Fibroblast of pulmonary artery (primary cell): Measurements from ENCODE around the gene SERTM2.
A peak's percentile ranks its signal among the peaks of the same experiment; 100 is the strongest.
"Not testable (repeated sequence)": the region's sequence is repeated elsewhere in the genome, so short reads cannot be mapped to it uniquely, and the experiment has no call there.

ENCODE experiments used
- DNase-seq: peaks from one replicate; pipeline ENCODE4 v3.0.0-alpha.2; 2010; ENCODE audit warnings: low read depth
- H3K4me3 ChIP-seq: replicated peaks from 2 replicates; pipeline ENCODE4 v1.5.1; 2011; ENCODE audit warnings: low read depth, mild to moderate bottlenecking, control low read depth, low read length, moderate library complexity
- CTCF ChIP-seq: IDR thresholded peaks from 2 replicates; pipeline ENCODE4 v1.5.1; 2011; ENCODE audit warnings: mild to moderate bottlenecking, control low read depth, low read length, inconsistent platforms; ENCODE audit errors: missing control alignments

The SERTM2 gene

GRCh38 chrX:111507933-111508332 is 3.5 kb upstream of the SERTM2 start:
- no peak for TF ChIP-seq CTCF
- no peak for DNase-seq
- H3K4me3 ChIP-seq: no peak overlapping the region

DNA sequence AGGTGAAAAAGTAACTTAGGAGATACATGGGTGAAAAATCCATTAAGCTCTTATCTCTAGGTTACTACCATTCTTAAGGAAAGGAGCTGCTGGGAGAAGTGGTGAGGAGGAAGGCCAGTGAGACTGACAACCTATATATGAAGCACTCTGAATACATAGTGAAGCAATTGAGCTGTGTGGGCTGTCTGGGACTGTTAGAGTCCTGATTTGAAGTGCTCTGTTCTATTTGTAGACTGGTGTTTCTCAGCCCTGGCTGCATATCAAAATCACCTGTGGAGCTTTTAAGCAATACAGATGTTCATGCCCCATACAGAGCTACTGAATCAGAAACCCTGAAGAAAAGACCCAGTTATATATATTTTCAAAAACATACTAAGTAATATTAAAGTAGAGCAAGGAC is 3.9 kb downstream of the SERTM2 start:
- no peak for DNase-seq
- no peak for TF ChIP-seq CTCF
- no peak overlapping the region for H3K4me3 ChIP-seq

- no peak for DNase-seq
- no peak overlapping the region for H3K4me3 ChIP-seq
- TF ChIP-seq CTCF: no peak
Measured at GRCh38 chrX:111518667-111519066, 7.2 kb downstream of the SERTM2 start.

DNA sequence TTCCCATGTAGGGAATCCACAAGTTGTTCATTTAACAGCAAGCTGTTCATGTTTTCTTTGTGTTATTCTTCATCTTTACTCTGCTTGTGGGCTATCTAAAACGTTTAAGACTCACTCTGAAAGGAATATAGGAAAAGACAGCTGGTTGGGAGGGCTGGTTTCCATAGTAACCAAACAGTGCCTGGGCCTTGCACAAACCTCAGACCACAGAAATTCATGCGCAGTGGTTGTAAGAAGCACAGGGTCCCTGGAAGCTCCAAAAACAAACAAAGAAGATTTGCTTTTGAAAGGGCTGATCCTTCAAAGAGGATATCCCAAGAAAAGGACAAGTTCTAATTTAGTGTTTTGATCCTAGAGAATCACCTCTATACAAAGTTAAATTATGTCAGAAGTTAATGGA is 7.8 kb downstream of the SERTM2 start:
- TF ChIP-seq CTCF: no peak
- peak; percentile 72 for DNase-seq
- no peak overlapping the region for H3K4me3 ChIP-seq

DNA sequence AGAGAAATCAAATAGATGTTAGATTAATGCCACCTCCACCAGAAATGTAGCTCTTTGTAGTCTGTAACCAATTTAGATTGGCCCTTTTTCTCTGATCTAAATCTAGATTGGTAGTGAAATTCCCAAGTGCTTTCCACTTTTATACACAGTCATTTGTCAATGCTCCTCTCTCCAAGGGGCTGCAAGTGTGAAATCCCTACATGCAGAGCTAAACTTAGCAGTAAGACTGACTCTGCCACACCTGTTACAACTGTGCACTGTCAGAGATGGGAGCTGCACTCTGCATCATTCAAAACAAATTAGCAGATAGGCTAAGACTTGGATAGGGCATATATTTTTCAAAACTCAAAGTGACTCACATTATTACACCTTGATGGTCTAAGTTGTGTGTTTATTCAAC is 9.1 kb downstream of the SERTM2 start:
- no peak for TF ChIP-seq CTCF
- DNase-seq: no peak
- no peak overlapping the region for H3K4me3 ChIP-seq

- H3K4me3 ChIP-seq: no peak overlapping the region
- no peak for DNase-seq
- no peak for TF ChIP-seq CTCF
Measured at GRCh38 chrX:111521169-111521568, 9.7 kb downstream of the SERTM2 start.

DNA sequence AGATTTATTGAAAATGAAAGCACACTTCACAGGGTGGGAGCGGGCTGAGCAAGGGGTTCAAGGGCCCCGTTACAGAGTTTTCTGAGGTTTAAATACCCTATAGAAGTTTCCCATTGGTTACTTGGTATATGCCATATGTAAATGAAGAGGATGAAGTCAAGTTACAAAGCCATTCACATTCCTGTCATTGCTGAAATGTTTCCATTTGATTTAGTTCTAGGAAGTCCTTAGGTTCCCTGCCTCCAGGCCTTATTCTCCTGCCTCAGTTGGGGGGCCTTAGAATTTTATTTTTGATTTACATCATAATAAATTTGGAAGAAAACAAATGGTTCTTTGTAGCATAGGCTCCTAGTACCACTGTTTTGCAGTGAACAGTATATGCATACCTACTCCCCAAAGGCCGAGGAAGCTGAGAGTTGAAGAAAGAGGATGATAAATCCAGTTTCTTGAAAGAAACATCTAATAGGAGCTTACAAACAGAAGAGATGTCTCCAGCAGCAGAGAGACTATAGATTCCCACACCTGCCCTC is 31.8 kb downstream of the SERTM2 start:
- H3K4me3 ChIP-seq: no peak overlapping the region
- no peak for DNase-seq
- TF ChIP-seq CTCF: no peak

- DNase-seq: not testable (repeated sequence)
Measured at GRCh38 chrX:111549235-111549634, 37.8 kb downstream of the SERTM2 start.

More at GRCh38 chrX:111549235-111549634, 37.8 kb downstream of the SERTM2 start:
- H3K4me3 ChIP-seq: not testable (repeated sequence)
